C4-2B (cell line): ENCODE data around the gene UBE3C.

ENCODE experiments used
- H3K27ac ChIP-seq: fragments of 450-650 bp; 2 replicates; pipeline ENCODE4 v1.5.1; 2017
- CTCF ChIP-seq: fragments of 450-650 bp; conservative IDR thresholded peaks from 2 replicates; pipeline ENCODE4 v1.5.1; 2017; ENCODE audit warnings: mild to moderate bottlenecking
- ZFX ChIP-seq: fragments of 450-650 bp; IDR thresholded peaks from 2 replicates; pipeline ENCODE4 v1.6.1; 2017

UBE3C gene

GRCh38 chr7:157310676-157311185 is 172.0 kb downstream of the UBE3C start:
- TF ChIP-seq CTCF (no peak), ZFX (no peak)
- H3K27ac ChIP-seq, result peak overlapping the region; percentile 5; the same call in 1 of the 2 replicates

- no peak for TF ChIP-seq ZFX
- TF ChIP-seq CTCF, result no peak
These were observed 174.2 kb downstream of the UBE3C start for GRCh38 chr7:157312941-157313340.

GRCh38 chr7:157313645-157314044 is 174.9 kb downstream of the UBE3C start:
- TF ChIP-seq CTCF (no peak), ZFX (no peak)
- H3K27ac ChIP-seq, result no peak overlapping the region

More at GRCh38 chr7:157312941-157313340, 174.2 kb downstream of the UBE3C start:
- H3K27ac ChIP-seq, result no peak overlapping the region

GRCh38 chr7:157318015-157318706 is 179.4 kb downstream of the UBE3C start:
- peak overlapping the region; percentile 37 for H3K27ac ChIP-seq
- no peak for TF ChIP-seq CTCF
- no peak for TF ChIP-seq ZFX
